NCI-H2029 (cell line): Measurements from ENCODE around the gene RASAL2.
"Not testable (repeated sequence)": the region's sequence is repeated elsewhere in the genome, so short reads cannot be mapped to it uniquely, and the experiment has no call there.

Experiments used
- DNase-seq: peaks from one replicate; lab custom pipeline; 2025; lab: John Stamatoyannopoulos, UW

The RASAL2 gene

GRCh38 chr1:178232949-178233348, 139.0 kb downstream of the RASAL2 start:
- DNase-seq, result no peak

DNA sequence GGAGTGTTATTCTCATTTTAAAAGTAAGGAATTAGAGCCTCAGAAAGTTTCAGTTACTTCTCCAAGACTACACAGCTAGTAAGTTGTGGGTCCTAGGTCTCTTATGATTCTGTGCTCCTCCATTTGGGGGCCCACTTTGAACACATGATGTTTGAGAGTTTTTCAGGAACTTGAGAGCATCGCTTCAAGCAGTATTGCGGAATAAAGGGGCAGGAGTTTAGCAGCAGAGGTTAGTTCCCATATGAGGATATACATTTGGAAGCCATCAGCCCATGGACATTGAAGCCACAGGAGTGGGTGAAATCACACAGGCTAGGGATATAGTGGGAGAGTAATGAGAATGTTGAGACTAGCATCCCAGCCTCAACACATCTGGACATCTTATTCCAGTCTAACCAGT, 143.2 kb downstream of the RASAL2 start:
- no peak for DNase-seq

GRCh38 chr1:178238722-178239510, 145.0 kb downstream of the RASAL2 start:
- no peak for DNase-seq

GRCh38 chr1:178241057-178241456, 147.2 kb downstream of the RASAL2 start:
- DNase-seq, result no peak

- DNase-seq, result no peak
Measured at GRCh38 chr1:178241837-178242236, 147.9 kb downstream of the RASAL2 start.

GRCh38 chr1:178243119-178243518, 149.2 kb downstream of the RASAL2 start:
- no peak for DNase-seq

DNA sequence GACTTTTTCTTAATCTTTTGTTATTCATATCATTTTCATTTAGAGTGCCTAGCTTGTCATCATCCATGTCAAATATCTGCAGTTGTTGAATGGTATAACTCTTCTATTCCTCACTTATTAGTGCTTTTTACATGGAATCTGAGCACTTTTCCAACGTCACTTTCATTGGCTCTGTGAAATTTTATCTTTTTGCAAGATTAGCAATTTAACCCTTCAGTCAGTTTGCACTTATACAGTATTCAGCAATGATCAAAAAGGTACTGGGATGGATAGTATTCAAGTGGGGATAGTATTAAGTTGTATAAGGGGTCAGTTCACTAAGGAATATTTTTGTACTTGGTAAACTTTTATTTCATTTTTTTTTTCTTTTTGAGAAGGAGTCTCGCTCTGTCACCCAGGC, 150.0 kb downstream of the RASAL2 start:
- DNase-seq, result no peak

- not testable (repeated sequence) for DNase-seq
Measured at GRCh38 chr1:178248284-178248683, 154.4 kb downstream of the RASAL2 start.

- not testable (repeated sequence) for DNase-seq
Measured at GRCh38 chr1:178253581-178253980, 159.7 kb downstream of the RASAL2 start.

DNA sequence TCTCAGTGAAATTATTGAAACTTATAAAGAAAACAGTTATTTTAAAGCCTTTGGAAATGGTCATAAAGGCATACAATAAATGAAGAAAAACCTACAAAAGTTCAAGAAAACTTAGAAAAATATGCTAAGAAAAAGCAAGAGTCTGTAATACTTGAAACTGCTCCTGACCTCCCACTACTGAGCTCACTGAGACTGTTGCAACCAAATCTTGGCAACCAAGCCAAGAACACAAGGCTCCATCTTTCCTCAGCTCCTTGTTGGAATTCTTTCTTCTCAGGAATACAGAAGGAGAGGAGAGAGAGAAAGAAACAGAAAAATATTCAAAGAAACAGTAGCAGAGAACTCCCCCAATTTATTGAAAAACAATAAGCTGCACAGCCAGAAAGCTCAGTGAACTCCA, 160.5 kb downstream of the RASAL2 start:
- no peak for DNase-seq

- DNase-seq, result no peak
Measured at GRCh38 chr1:178258536-178258935, 164.6 kb downstream of the RASAL2 start.

DNA sequence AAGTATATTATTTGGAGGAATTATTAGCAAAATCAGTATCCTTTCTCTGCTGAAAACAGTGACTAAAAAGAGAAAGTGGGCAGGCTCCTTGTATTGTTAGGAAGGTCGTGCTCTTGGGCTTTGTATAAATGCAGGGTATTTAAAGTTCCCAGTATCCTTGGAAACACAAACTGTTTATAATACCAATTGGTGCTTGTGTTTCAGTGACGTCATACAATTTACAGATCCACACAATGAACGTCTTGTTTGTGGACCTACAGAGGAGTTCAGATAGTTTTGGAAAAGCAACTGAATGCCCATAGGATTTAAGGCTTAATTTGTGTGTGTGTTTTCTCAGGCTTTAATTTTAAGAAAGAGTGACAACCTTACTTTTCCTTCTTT, 168.2 kb downstream of the RASAL2 start:
- no peak for DNase-seq

- no peak for DNase-seq
Measured at GRCh38 chr1:178263341-178263740, 169.4 kb downstream of the RASAL2 start.

- DNase-seq, result no peak
Measured at GRCh38 chr1:178266113-178266512, 172.2 kb downstream of the RASAL2 start.

- DNase-seq, result no peak
Measured at GRCh38 chr1:178266619-178267066, 172.7 kb downstream of the RASAL2 start.

DNA sequence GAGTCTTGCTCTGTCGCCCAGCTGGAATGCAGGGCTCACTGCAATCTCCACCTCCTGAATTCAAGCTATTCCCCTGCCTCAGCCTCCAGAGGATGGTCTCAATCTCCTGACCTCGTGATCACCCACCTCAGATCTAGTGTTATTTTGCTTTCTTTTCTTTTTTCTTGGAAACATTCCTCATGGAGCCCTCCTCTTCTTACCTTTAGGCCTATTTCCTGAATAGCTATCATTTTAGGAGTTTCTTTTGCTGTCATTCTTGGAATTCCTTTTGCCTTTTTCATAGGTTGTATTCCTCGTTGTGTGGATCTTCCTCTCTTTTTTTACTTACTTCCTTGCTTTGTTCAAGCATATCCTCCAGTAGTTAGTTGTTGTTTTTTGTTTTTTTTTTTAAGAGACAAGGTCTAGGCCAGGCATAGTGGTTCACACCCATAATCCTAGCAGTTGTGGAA, 173.8 kb downstream of the RASAL2 start:
- DNase-seq, result no peak

- no peak for DNase-seq
Measured at GRCh38 chr1:178271471-178271870, 177.6 kb downstream of the RASAL2 start.

GRCh38 chr1:178273707-178274410, 180.0 kb downstream of the RASAL2 start:
- no peak for DNase-seq

GRCh38 chr1:178275049-178275448, 181.1 kb downstream of the RASAL2 start:
- DNase-seq, result no peak

DNA sequence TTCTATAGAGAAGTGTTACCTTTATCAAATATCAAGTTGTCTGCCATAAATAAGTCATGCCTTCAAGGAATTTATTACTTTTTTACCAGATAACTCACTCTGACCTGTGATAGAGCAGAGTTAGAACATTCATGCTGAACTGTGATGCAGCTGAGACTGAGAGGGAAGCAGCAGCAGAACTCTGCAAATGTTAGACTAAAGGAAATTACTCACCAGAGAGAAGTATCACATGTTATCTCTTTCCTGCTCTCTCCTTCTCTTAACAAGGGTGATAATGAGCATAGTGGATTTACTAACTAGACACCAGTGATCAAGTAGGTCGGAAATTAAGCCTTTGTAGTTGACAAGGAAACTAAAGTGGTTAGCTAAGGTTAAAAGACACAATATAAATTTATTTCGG, 181.6 kb downstream of the RASAL2 start:
- DNase-seq, result no peak

DNA sequence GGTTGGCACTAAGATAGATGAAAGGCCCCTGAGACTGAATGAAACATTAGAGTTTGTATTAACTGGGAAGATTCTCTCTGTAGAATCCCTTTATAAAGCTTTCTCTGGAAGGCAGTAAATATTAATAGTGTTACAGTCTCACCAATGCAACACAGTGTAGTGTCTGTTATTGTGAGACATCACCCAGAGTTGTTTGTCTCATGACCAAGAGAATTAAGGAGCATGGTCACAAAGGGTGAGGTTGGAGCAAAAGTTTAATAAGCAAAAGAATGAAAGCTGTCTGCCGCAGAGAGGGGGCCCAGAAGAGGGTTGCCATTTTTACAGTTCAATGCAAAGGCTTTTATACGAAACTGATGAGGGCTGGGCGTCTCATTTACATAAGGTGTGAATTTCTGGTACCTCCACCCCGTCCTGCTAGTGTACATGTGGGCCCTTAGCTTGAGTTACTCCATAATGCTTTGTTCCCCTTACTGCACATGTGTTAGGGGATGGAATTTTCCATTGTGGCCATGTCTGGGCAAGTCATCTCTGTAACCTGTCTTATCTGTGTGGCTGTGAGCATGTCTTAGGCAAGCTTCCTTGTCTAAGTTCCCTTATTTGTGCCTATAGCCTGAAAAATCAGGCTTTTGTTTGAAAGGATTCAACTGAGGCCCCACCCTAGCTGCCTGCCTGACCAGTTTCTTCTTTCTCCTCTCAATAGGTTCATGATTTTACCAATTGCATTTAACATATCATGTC, 184.1 kb downstream of the RASAL2 start:
- DNase-seq, result no peak

DNA sequence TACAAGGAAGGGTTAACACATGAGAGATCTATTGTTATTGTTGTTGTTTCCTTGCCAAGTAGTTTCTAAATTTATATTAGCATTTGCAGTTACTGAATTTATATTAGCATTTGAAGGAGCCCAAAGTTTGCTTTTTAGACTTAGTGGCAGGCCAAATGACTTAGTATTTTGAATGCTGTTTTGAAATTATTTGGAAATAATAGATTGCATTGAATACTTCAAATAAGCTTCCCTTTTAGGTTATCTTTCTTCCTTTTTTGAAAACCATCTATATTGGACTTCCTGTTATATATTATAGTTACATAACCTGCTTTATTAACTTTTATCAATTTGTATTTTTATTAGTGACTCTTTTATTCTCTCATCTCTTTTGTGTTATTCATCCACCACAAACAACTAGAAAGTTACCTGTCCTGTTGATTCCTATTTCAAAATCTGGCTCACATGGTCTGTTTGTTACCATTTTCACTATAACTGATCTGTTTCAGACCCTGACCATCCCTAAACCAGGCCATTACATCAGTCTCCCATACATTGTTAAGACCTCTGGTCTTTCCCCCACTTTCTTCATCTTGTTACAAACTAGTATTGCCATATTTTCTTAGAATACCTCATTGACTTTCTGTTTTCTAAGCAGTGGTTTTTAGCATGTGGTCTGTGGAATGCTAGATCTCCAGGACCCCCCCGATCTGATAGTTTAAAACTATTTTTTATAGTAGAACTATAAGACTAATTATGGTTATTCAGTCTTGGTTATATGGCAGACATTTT, 185.2 kb downstream of the RASAL2 start:
- no peak for DNase-seq
